DMS53 (cell line): Measurements from ENCODE around the gene RNF10.
"Not testable (repeated sequence)": the region's sequence is repeated elsewhere in the genome, so short reads cannot be mapped to it uniquely, and the experiment has no call there.

Experiments used
- DNase-seq: peaks from one replicate; lab custom pipeline; 2025; lab: John Stamatoyannopoulos, UW

RNF10 gene

DNA sequence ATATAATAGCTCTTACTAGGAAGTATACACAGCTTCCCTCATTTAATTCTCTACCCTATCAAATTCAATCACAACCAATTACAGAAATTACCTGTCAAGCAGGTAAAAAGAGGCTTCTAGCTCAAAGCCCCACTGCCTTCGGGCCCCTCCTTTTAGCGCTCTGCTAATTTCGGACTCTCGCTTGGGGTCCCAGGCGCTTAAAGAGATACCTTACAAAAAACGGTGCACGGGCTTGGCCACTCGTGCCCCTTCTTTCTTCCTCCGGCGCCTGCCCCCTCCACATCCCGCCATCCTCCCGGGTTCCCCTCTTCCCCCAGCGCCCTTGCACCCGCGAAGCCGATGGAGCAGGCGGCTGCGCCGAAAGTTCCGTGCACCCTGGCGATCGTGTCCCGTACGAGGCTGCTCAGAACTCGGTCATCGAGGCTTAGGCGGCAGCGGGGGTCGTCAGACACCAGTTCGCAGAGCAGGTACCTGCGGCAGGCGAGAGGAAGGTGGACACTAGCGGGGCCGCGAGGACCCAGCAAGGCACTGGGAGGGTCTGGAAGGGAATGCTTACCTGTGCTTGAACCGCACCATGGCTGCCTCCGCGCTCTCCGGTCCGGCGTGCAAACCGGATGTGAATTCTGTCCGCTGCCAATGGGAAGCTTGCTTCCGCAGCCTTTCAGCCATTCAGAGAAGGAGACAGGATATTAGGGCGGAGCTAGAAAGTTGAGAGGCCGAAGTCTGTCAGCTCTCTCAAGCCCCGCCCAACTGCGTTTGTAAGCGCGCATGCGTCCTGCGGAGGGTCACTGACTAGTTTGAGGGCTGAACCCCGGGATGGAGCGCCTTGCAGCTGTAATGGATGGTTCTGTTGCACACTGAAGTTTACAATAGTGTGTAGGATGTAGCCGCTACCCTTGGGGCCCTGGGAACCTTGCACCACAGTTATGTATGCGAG is 46.9 kb downstream of the RNF10 start, which contains the start of gene POP5:
TSS of gene POP5 (minus strand) at position 616 of the 937 bp plus-strand sequence. CDS start at position 576, 40 bp downstream.
- peak; percentile 100 for DNase-seq

DNA sequence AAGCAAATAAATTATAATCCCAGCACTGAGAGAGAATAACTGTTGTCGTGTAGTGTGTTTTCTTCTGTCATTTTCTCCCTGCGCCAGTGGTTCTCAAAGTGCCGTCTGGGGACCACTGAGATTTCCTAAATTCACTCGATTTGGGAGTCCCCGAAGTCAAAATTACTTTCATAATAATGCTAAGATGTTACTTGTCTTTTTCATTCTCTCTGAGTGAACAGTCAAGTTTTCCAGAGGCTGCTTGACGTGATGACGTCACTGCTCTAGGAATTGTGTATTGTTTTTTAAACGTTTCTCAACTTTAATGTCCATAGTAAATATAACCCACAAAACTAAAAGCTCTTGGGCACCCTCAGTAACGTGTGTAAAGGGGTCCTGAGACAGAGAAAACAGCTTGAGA is 47.8 kb downstream of the RNF10 start:
- DNase-seq: peak; percentile 45

DNA sequence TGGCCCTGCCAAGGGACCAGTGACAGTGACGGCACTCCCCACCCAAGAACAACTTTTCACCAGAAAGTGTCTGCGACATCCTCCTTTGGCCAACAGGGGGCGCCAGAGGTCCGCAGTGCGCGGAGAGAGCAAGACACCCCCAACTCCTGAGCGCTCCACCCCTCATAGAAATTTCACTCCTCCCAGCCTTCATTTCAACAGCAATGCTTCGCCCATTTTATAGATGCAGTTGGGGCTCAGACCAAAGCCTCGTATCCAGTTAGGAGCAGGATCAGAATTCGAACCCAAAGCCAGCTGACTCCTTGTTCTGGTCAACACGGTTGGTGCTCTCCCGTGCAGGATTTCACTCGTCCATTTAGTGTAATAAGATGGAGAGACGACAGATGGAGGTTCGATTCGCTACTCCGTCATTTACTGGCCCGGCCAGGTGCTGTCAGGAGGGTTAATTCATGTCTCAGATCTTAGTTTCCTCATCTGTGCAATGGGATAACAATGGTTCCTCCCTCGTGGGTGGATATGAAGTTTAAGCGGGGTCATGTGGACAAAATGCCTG is 49.4 kb downstream of the RNF10 start:
- peak; percentile 89 for DNase-seq

DNA sequence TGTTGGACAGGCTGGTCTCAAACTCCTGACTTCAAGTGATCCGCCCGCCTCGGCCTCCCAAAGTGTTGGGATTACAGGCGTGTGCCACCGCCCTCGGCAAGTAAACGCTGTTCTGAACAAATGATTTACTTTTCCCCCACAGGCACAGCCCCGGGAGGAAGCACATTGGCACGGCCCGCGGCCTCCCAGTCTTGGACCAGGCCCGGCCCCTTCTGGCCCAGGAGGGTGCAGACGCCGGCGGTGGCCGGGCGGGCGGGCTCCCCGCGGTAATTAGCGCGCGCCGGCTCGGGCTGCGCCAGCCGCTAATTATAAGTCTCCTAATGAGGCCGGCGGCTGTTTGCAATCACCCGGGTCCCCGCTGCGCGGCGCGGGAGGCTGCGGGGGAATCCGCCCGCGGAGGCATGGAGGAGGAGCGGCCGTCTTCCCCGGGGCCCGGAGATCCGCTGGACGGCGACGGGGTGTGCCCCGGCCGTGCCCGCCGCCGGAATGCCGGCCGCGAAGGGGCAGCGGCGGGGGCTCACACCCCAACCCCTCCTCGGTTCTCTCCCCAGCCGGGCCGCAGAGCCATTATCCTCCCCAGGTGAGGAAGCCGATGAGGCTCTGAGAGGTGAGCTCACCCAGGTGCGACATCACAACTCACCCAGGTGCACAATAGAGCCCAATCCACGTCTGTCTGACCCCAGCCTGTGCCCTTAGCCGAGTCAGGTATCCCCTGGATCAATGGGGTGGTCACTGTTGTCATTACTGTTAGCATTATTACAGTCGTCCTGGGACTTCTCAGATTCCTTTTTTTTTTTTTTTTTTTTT is 50.4 kb downstream of the RNF10 start:
- DNase-seq: peak; percentile 84

DNA sequence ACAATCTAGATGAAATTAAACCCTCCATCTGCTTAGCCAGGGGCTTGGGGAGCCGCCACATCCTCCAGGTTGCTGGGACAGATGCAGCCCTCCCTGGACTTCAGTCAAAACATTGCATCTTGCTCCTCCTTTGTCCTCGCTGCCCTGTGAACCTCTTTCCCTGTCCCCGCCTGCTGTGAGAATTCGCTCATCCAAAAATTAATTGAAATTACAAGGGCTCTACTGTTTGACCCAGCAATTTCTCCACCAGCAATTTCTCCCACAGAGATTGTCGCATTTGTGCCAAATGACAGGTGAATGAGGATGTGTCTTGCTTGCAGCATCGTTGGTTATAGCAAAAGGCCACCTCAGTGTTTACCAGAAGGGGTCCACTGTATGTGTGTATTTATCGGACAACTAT is 52.0 kb downstream of the RNF10 start:
- no peak for DNase-seq

DNA sequence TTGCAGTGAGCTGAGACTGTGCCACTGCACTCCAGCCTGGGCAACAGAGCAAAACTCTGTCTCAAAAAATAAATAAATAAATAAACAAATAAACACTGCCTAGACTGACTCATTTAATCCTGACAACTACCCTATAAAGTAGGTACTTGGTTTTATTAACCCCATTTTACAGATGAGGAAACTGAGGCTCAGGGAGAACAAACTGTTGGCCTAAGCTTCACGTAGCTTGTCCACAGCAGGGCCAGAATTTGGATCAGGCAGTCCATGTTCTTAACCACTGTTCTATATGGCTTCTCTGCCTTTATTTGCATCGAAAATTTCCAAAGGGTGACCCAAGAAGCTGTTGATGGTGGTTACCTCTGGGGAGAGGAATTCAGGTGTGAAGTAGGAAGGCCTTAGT is 52.7 kb downstream of the RNF10 start:
- no peak for DNase-seq

DNA sequence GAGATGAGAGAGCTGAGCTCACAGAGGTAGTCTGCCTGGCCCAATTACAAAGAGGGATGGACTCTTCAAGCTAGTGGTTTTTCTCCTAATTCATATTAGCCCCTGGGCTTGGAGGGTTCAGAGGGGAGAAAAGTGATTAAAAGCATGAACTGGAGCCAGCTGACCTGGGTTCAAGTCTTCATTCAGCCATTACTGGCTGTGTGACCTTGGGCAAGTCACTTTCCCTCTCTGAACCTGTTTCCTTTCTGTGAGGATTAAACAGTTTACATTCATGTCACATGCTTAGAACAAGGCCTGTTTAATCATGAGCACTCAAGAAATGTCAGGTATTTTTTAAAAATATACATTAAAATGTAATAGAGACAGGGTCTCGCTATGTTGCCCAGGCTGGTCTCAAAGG is 54.2 kb downstream of the RNF10 start:
- DNase-seq: no peak

DNA sequence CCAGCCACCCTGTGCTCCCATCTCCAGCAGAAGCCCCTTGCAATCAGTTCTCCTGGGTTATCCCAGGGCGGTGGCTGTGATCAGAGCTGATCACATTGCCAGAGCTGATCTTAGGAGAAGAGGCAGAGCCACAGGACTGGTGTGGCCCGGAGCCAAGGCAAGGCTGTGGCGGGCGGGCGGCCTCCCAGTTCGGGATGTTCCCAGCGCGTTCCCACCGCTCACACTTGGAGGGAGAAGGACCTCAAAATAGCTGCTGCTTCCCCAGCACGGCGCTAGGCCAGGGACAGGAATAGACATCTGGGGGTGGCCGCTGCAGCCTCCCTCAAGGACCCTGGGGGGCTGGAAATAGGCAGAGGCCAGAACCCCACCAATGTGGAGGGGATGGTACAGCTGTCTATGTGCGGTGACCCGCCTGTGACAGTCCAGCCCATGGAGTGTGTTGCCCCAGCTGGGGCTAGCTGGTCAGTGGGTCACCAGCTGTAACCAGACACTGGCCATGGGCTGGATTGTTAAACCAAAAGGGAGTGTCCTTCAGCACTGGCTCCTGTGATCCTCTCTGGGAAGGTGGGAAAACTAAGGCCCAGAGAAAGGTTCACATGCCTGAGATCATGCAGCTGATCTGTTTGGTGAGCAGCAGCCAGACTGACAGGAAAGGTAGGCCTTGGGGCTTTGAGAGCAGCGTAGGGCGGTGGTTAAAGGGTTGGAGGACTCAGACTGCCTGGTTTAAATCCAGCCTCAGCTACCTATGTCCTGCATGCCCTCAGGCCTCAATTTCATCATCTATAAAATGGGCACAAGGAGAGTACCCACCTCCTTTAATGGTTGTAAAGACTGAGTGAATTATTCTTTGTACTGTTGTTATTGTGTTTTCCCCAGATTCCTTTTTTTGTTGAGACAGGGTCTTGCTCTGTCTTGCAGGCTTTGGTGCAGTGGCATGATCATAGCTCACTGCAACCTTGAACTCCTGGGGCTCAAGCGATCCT is 55.1 kb downstream of the RNF10 start:
- DNase-seq: no peak

DNA sequence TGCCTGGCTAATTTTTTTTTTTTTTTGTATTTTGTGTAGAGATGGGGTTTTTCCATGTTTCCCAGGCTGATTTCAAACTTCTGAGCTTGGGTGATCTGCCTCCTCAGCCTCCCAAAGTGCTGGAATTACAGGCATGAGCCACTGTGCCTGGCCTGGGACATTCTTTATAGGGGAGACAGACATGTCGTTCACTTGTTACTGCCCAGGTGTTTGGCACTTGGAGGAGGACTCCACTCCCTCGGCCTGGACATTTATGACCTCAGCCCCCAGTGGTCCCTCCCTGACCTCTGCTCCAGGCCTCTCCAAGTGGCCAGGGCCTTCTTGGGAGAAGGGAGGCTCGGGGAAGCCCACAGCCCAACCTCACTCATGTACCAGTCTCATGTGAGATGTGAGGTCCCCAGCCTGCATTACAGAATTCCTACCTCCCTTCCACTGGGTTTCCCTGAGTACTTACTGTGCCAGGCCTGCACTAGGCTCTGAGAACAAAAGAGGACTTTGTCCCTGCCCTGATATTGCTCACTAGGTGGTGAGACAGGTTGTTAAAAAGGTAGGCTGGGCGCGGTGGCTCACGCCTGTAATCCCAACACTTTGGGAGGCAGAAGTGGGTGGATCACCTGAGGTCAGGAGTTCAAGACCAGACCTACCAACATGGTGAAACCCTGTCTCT is 56.7 kb downstream of the RNF10 start:
- no peak for DNase-seq

DNA sequence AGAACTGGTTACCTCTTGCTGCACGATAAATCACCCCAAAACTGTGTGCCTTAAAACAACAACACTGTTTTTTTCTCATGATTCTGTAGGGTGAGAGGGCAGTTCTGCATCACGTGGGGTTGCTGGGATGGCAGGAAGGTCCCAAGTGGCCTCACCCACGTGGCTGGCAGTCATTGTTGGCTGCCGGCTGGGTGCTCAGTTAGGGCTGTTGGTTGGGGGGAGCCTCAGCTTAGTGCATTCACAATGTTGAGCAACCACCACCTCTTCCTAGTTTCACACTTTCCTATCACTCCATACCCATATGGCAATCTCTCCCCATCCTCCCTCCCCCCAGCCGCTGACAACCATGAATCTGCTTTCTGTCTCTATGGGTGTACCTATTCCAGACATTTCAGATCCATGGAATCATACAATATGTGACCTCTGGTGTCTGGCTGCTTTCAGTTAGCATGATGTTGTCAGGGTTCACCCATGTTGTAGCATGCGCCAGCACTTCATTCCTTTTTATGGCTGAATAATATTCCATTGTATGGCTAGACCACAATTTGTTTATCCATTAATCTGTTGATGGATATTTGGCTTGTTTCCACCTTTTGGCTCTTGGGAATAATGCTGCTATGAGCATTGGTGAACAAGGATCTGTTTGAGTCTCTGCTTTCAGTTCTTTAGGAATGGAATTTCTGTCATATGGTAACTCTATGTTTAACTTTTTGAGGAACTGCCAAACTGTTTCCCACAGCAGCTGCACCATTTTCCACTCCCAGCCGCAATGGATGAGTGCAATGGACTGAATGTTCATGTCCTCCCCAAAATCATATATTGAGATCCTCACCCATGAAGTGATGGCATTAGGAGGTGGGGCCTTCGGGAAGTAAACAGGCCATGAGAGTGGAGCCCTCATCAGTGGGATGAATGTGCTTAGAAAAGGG is 58.2 kb downstream of the RNF10 start:
- no peak for DNase-seq

DNA sequence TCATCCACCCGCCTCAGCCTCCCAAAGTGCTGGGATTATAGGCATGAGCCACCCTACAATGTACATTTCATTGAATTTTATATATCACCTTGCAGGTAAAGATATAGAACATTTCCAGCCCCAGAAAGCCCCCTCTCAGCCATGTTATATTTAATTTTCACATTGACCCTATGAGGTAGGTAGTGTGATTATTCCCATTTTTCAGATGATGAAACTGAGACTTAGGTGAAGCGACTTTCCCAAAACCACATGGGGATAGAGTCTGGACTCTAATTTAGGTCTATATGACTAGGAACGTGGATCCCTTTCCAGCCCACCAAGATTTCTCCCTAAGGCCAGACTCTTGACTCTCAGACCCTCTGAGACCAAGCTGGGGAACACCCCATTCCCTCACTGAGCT is 62.7 kb downstream of the RNF10 start:
- no peak for DNase-seq

DNA sequence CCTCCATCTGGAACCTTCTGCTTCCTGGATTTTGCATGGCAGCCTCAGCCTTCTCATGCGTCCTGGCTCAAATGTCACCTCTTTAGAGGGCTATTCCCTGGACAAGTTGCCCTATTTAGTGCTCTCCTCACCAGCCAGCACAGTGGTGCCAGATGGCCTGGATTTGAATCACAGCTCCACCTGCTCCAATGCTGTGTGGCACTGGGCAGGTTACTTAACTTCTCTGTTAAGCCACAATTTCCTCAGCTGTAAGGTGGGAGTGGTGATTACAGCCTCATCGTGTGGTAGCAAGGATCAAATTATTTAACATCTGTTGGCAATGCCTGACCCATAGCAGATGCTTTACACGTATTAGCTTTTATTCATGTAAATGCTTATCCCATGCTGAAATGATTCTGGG is 63.7 kb downstream of the RNF10 start:
- no peak for DNase-seq

DNA sequence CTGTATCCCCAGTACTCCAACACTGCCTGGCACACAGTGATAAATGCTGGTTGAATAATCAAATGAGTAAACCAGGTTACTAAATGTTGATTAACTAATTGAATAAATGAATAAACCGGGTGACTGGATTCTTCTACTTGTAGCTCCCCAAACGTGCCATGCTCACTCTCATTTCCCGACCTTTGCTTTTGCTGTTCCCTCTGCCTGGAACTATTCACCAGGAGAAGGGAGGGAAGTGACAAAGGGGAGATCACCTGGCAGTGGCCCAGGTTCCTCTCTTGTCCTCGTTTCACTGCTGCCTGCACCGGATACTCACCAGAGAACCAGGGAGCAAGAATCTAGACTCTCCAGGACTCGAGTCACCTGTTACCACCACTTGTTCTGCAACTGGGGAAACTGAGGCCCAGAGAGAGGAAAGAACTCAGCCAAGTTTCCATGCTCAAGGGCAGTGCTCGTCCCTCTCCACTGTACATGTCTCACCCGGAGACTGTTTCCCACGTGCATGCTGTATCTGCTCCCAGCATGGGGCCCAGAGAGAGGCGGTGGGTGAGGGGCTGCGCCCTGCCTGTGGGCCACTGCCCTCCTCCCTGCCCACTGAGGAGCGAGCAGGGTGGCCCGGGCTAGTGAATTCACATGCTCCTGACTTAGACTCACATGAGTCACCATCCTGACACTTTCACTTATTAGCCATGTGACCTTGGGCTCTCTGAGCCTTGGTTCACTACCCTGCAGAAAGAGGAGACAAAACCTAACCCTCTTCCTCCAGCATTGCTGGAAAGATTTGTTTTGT is 64.7 kb downstream of the RNF10 start:
- peak; percentile 61 for DNase-seq

DNA sequence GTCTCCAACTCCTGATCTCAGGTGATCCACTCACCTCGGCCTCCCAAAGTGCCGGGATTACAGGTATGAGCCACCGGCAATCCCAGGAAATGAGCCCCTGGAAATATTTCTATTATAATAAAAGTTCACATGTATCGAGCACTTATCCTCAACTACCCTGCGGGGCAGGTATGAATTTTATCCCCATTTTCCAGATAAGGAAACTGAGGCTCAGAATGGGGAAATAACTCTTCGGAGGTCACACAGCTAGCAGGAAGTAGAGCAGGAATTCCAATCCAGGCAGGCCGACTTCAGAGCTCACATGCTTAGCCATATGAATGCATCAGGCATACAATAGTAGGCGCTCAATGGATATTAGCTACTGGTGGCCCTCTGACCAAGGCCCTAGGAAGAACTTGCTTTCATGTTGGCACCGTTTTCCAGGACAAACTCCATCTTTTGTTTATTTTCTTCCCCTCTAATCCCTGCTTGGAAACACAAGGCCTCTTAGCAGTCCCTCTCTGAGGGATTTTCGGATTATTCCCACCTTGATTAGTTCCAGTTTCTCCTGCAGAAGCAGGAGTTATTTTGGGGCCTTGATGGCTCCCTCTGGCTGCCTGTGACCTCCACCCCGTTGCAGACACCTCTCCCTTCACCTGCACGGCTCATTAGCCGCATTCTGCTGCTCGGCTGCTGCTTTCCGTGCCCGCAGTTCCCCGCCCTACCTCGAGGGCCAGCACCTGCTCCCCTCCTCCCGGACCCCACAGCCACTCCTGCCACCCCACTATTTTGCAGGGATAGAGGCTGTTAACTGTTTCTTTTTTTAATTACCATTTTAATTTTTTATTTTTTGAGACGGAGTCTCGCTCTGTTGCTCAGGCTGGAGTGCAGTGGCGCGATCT is 65.8 kb downstream of the RNF10 start:
- DNase-seq: no peak

DNA sequence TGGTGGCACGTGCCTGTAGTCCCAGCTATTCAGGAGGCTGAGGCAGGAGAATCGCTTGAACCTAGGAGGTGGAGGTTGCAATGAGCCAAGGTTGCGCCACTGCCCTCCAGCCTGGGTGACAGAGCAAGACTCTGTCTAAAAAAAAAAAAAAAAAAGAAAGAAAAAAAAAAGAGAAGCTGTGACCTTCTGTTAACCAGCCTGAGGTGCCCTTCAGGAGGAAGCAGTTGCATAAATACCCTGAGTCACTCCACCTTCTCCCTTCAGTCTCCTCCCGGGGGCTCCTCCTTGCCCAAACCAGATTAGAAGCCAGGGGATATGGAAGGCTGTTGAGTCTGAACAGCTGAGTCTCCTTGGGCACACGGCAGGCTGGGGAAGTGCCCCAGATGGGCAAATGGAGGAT is 68.3 kb downstream of the RNF10 start:
- DNase-seq: not testable (repeated sequence)

DNA sequence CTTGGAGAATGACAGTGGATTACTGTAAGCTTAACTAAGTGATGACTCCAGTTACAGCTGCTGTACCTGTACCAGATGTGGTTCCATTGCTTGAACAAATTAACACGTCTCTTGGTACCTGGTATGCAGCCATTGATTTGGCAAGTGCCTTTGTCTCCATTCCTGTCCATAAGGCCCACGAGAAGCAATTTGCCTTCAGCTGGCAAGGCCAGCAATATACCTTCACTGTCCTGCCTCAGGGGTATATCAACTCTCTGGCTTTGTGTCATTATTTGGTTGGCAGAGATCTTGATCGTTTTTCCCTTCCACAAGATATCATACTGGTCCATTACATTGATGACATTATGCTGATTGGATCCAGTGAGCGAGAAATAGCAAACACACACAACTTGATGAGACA is 76.4 kb downstream of the RNF10 start:
- DNase-seq: no peak

DNA sequence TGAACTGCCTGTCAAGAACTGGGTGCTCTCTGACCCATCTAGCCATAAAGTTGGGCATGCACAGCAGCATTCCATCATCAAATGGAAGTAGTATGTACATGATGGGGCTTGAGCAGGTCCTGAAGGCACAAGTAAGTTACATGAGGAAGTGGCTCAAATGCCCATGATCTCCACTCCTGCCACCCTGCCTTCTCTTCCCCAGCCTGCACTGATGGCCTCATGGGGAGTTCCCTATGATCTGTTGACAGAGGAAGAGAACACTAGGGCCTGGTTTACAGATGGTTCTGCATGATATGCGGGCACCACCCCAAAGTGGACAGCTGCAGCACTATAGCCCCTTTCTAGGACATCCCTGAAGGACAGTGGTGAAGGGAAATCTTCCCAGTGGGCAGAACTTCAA is 77.4 kb downstream of the RNF10 start:
- not testable (repeated sequence) for DNase-seq

DNA sequence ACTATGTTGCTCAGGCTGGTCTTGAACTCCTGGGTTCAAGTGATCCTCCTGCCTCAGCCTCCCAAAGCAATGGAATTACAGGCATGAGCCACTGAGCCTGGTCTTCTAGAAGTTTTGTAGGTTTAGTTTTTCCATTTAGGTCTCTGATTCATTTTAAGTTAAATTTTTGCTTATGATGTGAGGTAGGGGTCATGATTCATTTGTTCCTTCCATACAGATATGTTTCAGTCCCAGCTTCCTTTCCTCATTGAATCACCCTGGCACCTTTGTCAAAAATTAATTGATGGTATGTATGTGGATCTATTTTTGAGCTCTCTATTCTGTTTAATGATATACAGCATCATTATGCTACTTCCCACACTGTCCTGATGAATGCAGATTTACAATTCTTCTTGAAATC is 80.7 kb downstream of the RNF10 start:
- no peak for DNase-seq
